Measurements from ENCODE around the gene GZF1.

DNA sequence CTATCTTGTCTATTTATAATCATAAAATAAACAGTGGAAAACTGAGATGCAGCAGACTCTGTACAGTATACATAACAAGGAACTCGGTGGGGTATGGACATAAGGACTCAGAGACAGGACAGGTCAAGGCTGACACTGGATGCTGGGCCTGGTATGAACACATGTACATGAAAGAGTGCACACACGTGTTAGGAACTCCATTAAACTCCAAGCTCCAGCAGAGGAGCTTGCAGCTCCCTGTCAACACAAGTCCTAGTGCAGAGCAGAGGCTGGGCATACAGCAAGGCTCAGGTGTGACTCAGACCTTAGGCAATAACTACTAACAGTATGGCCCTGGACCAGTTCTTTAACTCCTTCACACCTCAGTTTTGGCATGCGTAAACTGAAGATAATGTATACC is 42.2 kb downstream of the GZF1 start:
- TF ChIP-seq, protein P1, sequence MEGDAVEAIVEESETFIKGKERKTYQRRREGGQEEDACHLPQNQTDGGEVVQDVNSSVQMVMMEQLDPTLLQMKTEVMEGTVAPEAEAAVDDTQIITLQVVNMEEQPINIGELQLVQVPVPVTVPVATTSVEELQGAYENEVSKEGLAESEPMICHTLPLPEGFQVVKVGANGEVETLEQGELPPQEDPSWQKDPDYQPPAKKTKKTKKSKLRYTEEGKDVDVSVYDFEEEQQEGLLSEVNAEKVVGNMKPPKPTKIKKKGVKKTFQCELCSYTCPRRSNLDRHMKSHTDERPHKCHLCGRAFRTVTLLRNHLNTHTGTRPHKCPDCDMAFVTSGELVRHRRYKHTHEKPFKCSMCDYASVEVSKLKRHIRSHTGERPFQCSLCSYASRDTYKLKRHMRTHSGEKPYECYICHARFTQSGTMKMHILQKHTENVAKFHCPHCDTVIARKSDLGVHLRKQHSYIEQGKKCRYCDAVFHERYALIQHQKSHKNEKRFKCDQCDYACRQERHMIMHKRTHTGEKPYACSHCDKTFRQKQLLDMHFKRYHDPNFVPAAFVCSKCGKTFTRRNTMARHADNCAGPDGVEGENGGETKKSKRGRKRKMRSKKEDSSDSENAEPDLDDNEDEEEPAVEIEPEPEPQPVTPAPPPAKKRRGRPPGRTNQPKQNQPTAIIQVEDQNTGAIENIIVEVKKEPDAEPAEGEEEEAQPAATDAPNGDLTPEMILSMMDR (IDR thresholded peaks at IDR 0.05 in 8 of 11, conservative IDR thresholded peaks at IDR 0.05 in 3 of 11), result no peak
- TF ChIP-seq POLR2A (IDR thresholded peaks at IDR 0.05), result no peak
